ENCODE measurements around the gene P2RY2.
A peak's percentile ranks its signal among the peaks of the same experiment; 100 is the strongest.

P2RY2 gene

GRCh38 chr11:73280626-73281025, 62.5 kb downstream of the P2RY2 start:
- Histone ChIP-seq H3K9me2 (replicated peaks; ENCODE audit: insufficient read depth, low read length) (no peaks in the 10 kb centered on the region), H3K36me3 (replicated peaks; ENCODE audit: insufficient read depth, low read length) (no peaks in the 10 kb centered on the region), H2AFZ (ENCODE audit: low read length) (no peak overlapping the region; the same call in 1 of the 2 replicates), H3K27me3 (replicated peaks; ENCODE audit: insufficient read depth, low read length) (no peaks in the 10 kb centered on the region), H3K4me2 (ENCODE audit: low read depth, low read length) (peak overlapping the region; percentile 11), H3F3A (ENCODE audit: insufficient read depth, low read length) (no peaks in the 10 kb centered on the region), H3K27ac (ENCODE audit: low read length) (no peak overlapping the region), H3K79me2 (ENCODE audit: low read length) (no peaks in the 10 kb centered on the region), H4K20me1 (ENCODE audit: insufficient read depth, low read length) (no peaks in the 10 kb centered on the region), H3K9ac (ENCODE audit: low read length) (no peak overlapping the region), H3K9me3 (replicated peaks; ENCODE audit: insufficient read depth, low read length) (no peaks in the 10 kb centered on the region), H3K4me1 (ENCODE audit: low read length) (peaks cover 13% of the 10 kb centered on the region), H3K4me3 (ENCODE audit: low read length) (no peak overlapping the region)
- no peak for DNase-seq
- TF ChIP-seq EZH2phosphoT487 (IDR thresholded peaks at IDR 0.05; ENCODE audit: low read length): no peak
- TF ChIP-seq CTCF (IDR thresholded peaks at IDR 0.05; ENCODE audit: low read length): no peak
- no peak for TF ChIP-seq EZH2 (optimal IDR thresholded peaks at IDR 0.05; ENCODE audit: low read depth, low read length)

DNA sequence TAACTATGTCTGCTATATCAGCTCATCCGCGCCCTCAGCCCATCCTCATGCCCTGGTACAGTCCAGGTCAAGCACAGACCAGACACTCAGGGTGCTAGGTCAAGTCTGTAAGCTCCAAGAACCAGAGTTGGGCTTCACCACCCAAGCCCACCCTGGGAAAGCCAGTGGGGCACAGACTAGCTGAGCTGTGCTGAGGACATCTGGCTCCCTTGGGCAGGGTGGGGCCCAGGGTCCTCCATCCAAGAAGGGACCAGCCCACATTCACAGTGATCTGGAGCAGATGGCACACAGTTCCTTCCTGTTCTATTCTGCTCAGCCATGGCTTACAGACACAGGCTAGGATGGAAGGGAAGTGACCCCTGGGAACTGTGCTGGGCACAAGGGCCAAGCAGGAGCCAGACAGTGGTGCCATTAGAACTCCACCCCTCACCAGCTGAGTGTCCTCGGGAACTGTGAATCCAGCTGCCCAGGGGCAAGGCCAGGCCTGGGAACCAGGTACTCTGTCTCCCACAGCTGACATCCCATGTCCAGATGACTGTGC, 63.2 kb downstream of the P2RY2 start:
- H3K9me2 ChIP-seq (replicated peaks; ENCODE audit: insufficient read depth, low read length): no peaks in the 10 kb centered on the region
- no peak overlapping the region for H3K4me3 ChIP-seq (ENCODE audit: low read length)
- no peak overlapping the region for H3K9ac ChIP-seq (ENCODE audit: low read length)
- H2AFZ ChIP-seq (ENCODE audit: low read length): no peak overlapping the region
- H3K27me3 ChIP-seq (replicated peaks; ENCODE audit: insufficient read depth, low read length): no peaks in the 10 kb centered on the region
- H3K9me3 ChIP-seq (replicated peaks; ENCODE audit: insufficient read depth, low read length): no peaks in the 10 kb centered on the region
- no peaks in the 10 kb centered on the region for H3F3A ChIP-seq (ENCODE audit: insufficient read depth, low read length)
- no peak overlapping the region for H3K4me2 ChIP-seq (ENCODE audit: low read depth, low read length)
- no peak for TF ChIP-seq EZH2 (optimal IDR thresholded peaks at IDR 0.05; ENCODE audit: low read depth, low read length)
- TF ChIP-seq EZH2phosphoT487 (IDR thresholded peaks at IDR 0.05; ENCODE audit: low read length): no peak
- DNase-seq: no peak
- H3K27ac ChIP-seq (ENCODE audit: low read length): no peak overlapping the region
- H3K36me3 ChIP-seq (replicated peaks; ENCODE audit: insufficient read depth, low read length): no peaks in the 10 kb centered on the region
- H3K79me2 ChIP-seq (ENCODE audit: low read length): no peaks in the 10 kb centered on the region
- H3K4me1 ChIP-seq (ENCODE audit: low read length): peaks cover 13% of the 10 kb centered on the region
- no peaks in the 10 kb centered on the region for H4K20me1 ChIP-seq (ENCODE audit: insufficient read depth, low read length)

GRCh38 chr11:73281796-73282660, 63.9 kb downstream of the P2RY2 start:
- Histone ChIP-seq H4K20me1 (ENCODE audit: insufficient read depth, low read length) (no peaks in the 10 kb centered on the region), H2AFZ (ENCODE audit: low read length) (no peak overlapping the region), H3K9ac (ENCODE audit: low read length) (no peak overlapping the region), H3K79me2 (ENCODE audit: low read length) (no peaks in the 10 kb centered on the region), H3K36me3 (replicated peaks; ENCODE audit: insufficient read depth, low read length) (no peaks in the 10 kb centered on the region), H3K9me2 (replicated peaks; ENCODE audit: insufficient read depth, low read length) (no peaks in the 10 kb centered on the region), H3K4me2 (ENCODE audit: low read depth, low read length) (no peak overlapping the region), H3K27me3 (replicated peaks; ENCODE audit: insufficient read depth, low read length) (no peaks in the 10 kb centered on the region), H3K27ac (ENCODE audit: low read length) (no peak overlapping the region), H3K4me1 (ENCODE audit: low read length) (peaks cover 13% of the 10 kb centered on the region), H3K4me3 (ENCODE audit: low read length) (no peak overlapping the region), H3K9me3 (replicated peaks; ENCODE audit: insufficient read depth, low read length) (no peaks in the 10 kb centered on the region), H3F3A (ENCODE audit: insufficient read depth, low read length) (no peaks in the 10 kb centered on the region)
- DNase-seq: no peak
- TF ChIP-seq EZH2phosphoT487 (IDR thresholded peaks at IDR 0.05; ENCODE audit: low read length) (no peak), EZH2 (optimal IDR thresholded peaks at IDR 0.05; ENCODE audit: low read depth, low read length) (no peak), CTCF (IDR thresholded peaks at IDR 0.05; ENCODE audit: low read length) (no peak)
